ENCODE measurements around the gene SYNE3.

The SYNE3 gene

DNA sequence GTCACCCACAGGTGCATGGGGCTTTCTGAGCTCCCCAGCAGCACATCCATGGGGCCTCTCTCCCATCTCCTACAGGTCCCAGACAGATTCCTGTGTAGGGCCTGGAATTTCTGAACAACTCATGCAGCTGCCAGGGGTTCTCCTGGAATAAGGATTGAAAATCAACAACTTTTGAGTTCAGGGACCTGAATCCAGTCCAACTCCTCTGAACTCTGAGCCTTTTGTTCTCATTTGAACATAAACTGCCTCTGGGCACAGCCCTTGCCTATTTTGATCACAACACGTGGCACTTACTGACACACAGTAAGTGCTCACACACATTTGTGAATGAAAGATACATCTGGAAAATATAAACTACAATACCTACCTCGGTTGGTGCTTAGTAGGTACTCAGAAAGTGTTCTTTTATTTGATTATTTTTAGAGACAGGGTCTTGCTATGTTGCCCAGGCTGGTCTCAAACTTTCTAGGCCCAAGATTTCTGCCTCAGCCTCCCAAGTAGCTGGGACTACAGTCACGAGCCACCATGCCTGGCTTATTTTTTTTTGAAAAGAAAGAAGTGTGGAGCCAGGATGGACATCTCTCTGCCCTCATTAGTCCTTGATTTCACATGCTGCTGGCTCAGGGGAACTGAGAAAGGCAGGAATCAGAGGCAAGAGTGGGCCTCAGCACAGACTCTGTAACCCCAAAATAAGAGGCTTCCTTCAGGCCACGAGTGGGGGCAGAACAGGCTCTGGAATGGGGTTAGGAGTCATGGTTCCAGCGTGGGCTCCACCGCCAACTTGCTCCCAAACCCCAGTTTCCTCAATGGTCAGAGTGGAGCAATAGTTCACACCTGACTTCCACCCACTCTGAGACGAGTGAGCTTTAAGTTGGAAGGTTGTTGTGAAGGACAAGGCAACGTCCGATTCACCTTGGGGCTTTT lies 27.0 kb downstream of the SYNE3 start:
- no peak for DNase-seq (ENCODE audit: low spot score)

DNA sequence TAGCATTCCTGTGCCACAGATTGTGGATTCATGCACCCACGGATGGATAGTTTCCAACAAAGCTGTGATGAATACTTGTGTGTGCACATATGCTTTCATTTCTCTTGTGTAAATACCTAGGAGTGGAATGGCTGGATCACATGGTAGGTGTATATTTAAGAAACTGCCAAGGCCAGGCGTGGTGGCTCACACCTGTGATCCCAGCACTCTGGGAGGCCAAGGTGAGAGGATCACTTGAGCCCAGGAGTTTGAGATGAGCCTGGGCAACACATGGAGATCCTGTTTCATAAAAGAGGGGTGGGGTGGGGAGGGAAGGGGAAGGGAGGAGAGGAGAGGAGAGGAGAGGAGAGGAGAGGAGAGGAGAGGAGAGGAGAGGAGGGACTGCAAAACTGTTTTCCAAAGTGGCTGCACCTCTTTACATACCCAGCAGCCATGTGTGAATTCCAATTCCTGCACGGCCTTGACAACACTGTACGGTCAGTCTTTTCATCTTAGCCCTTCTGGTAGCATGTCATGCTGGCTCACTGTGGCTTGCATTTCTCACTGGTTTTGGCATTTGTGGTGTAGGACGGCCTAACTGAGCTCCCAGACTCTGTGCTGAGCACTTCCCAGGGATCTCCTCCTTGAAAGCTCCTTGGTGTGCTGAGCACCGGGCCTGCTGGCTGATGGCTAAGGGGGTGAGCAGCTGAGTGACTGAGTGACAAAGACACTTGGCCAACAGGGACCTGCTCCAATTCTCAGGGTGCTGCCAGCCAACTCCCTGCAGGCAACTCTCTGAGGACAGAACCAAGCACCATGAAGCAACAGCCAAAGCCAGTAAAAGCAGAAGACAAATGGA lies 27.9 kb downstream of the SYNE3 start:
- DNase-seq (ENCODE audit: low spot score): peak; percentile 44

DNA sequence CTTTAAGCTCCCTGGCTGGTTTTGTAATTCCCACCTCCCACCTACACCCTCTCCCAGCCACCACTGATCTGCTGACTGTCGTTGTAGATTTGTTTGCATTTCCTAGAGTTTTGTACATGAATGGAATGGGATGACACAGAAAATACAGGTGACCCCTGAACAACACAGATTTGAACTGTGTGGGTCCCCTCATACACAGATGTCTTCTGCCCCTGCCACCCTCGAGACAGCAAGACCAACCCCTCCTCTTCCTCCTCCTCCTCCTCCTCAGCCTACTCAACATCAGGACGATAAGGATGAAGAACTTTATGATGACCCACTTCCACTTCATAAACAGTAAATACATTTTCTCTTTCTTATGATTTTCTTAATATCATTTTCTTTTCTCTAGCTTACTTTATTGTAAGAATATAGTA lies 28.8 kb downstream of the SYNE3 start:
- no peak for DNase-seq (ENCODE audit: low spot score)

DNA sequence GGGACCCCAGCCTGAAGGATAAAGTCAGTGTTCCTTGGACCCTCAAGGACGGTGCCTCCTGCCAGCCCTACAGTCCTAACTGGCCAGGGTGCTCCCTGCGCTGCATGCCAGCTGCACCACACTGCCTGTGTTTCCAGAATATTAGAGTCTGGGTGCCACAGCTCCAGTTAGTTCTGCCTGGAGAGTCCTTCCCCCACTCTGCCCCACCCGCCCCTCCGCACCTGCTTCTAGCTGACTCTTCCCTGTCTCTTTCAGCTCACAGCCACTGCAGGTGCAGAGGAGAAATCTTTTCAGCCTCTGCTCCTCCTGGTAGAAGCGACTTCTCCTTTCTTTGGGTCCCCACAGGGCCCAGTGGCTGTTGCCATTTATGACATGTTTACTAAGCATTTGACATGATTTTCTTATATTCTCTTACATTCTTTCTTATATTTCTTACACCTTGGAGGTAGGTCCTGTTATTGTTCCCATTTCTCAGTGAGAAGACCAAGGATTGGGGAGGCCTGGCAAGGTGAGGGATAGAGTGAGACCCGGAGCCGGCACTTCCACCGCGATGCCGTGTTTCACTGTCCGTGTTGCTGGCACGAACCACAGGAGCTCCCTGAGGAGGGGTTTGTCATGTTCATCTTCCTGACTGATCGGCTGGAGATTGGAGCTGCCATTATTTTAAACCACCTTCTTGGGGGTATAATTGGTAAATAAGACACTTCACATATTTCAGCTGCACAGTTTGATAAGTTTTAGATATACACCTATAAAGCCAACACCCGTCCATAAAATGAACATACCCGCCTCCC lies 29.4 kb downstream of the SYNE3 start:
- DNase-seq (ENCODE audit: low spot score): no peak

DNA sequence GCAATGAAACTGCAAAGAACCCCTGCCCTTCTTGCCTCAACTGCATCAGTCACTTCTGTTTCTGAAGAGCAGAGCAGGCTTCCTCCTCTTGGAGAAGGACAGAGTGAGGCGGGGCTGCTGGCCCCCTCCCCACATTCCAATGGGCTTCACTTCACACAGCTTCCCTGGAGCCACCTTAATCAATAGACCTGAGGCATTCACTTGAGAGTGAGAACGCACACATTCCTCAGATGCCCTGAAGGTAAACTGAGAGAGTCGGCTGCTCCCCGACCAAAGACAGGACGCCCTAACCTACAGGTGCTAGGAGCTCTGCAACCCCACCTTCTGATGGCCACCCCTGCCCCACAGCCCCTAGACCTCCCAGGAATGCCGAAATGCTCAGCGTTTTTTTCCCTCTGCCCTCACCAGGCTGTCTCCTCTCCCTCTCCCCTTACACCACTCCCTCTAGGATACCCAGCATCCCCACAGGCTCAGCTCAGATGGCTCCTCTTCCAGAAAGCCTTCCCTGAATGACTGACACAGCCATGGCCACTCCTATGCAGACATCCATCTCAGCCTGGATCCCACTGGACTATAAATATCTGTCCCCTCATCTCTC lies 31.1 kb downstream of the SYNE3 start:
- DNase-seq (ENCODE audit: low spot score): no peak

DNA sequence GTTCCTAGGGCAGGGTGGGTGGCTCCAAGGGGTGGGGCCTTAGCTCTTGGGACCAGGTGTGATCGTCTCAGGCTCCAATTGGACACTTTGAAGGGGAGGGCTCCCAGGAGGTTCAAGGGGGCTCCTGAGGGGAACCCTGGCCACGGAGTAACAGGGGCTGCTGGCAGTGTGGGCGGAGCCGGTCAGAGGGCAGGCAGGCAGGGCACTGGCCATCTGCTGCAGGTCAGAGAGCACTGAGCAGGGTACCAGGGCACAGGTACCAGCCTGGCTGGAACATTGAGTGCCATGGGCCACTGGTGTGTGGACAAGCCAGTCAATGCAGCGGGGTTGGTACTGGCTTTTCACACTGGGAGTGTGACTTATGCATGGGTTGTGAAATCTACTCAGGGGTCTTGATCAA lies 32.2 kb downstream of the SYNE3 start:
- no peak for DNase-seq (ENCODE audit: low spot score)

DNA sequence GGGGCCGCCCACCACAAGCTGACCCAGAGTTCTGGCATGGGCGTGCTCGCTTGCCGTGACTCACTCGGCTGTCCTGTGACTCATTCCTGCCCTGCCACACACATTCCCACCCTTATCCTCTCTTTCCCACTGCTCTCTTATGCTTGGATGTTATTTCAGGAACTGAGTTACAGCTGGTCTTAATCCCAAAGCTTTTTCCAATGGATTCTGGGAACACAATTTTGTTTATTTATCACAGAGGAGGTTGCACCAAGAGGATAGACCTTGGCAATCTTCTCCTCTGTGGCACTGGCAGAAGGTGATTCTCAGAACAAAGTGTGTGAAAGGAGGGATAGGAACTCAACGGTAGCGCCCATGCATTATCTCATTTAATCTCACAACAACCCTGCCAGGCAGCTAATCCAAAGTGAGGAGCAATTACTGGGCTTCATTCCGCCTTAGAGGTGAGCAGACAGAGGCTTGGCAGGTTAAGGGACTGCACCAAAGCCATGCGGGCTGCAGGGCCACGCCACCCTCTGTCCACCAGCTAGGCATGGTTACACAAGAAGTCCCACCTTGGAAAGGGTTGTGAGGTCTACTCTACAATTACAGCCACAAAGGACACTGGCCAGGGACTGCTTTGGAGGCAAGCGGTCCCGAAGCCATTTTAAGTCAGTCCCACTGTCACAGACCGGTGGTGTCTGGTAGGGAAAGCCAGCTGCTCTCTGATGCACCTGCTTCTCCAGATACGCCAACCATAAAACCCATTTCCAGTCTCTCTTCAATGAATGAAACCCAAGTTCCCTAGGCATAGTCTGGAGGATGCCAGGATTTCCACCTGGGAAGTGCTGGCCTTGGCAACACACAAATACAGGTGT lies 32.9 kb downstream of the SYNE3 start:
- peak; percentile 94 for DNase-seq (ENCODE audit: low spot score)

DNA sequence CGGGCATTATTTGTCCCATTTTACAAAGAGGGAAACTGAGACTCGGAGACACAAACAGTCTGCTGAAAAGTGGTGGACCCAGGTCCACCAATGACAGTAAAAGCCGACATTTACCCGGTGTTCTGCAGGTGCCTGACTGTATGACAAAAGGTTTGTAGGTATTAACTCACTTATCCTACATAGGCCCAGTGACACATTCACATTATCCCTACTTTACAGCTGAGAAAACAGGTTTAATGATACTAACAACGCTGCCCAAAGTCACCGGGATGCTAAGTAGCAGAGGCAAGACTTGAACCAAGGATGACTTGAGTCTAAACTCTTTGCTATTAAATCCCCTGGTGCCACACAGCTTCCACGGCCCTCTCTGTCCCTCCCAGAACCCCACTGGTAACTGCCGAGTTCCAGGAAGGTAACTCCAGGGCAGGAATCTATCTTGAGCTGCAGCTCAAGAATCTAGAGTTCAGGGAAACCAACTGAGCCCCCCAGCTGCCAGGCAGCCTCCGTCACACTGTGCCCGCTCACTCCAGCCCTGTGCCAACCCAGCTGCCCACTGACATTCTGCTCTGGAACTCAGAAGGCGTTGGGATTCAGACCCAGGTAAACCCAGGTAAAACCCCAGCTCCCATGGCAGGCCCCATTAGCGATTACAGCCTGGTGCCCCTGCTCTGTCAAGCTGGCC lies 33.7 kb downstream of the SYNE3 start:
- DNase-seq (ENCODE audit: low spot score): no peak

DNA sequence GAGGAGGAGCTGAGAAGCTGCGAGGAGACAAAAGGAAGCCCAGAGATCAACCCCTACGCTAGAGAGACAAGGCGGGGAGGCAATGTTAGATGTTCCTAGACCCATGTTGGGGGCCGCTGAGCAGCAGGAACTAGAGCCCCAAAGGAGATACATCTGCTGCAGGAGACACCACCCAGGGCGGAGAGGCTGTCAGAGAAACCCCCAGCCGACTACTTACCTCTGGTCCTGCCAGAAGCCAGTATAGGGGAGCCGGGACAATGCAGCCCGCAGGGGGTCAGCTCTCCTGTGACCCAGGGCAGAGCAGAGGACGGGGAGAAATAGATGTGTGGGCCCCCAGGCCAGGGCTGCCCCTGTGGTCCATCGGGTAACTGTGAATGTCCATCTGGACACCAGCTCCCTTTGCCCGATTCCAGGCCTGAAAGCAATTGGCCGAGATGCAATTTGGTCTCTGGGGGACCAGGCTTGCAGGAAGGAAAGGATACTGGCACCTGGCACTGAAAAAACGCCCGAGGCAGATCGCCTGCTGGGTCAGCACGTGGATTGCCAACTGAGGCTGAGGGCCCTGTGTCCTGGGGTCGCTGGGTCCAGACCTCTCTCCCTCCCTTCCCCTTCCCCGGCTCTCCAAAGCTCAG lies 34.9 kb downstream of the SYNE3 start:
- no peak for DNase-seq (ENCODE audit: low spot score)

DNA sequence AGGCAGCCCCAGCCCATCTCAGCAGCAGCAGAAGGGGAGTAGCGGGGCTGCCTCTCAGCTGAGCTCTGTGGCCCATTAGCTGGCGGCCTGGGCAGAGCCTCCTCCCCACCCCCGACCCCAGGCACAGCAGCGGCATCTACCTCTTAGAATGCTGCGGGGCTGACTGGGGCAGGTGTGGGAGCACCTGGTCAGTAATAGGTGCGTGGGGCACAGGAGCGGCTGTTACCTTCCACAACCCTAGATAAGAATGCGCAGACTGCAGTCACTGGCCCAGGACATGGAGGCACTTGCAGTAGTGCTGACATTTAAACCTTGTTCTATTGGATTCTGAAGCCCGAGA lies 35.6 kb downstream of the SYNE3 start:
- no peak for DNase-seq (ENCODE audit: low spot score)

DNA sequence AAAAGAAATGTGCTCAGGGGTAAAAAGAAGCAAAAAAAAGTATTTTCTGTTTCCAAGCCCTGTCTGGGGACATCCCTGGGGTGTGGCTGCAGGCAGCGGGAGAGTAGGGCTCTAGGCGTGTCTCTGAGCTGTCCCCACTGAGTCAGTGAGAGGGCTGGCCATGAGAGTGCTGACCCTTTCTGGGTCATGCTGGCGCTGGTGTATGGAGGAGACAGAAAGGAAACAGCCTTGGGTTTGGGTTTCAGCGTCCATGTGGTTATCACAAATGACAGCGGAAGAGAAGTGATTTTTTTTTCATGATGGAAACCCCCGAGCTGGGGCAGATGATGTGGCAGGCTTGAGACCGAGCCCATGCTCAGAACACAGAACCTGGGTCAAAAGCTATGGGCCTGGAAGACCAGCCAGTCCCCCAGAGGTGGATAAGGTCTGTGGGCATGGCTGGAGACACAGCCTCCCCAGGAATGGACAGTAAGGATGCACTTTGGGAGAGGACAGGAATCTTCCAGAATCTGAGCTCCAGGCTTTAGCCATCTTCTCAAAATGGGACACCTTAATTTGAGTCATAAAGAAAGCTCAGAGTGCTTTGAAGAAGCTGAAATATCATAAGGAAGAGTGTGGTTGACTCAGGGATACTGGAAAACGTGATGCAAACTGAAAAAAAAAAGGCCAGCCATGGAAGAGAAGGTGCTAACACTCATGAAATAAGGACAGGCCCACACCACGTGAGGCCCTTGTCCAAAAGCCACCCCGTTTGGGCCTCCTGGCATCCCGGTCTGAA lies 36.2 kb downstream of the SYNE3 start:
- DNase-seq (ENCODE audit: low spot score): peak; percentile 83

DNA sequence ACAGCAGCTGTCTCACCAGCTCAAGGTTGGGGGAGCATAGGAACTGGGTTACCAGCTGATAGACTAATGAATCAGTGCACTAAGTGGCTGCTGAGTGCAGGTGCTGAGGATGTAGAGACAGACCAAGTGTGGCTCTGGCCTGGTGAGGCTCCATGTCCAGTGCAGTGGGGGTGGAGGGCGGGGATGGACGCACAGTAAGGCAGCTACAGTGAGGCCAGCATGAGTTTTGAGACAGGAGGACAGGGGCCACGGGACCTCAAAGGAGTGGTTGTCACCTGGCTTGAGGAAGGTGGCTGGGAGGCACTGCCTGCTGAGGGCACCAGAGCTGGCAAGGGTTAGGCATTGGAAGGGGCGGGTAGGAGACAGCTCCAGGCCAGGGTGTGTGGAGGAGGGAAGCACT lies 37.0 kb downstream of the SYNE3 start:
- no peak for DNase-seq (ENCODE audit: low spot score)

DNA sequence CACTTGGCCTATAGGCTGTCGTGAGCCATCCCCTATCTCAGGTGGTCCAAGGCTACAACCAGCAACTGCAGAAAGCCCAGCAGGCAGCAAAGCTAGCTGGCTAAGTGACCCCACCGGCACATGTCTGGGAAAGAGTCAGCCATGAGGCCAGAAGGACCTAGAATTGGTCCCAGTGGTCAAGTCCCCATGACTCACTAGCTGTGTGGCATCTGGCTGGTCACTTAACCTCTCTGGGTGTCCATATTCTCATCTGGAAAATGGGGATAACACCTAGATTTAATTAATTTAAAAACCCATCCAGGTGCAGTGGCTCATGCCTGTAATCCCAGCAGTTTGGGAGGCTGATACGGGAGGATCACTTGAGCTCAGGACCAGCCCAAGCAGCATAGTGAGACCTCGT lies 37.6 kb downstream of the SYNE3 start:
- no peak for DNase-seq (ENCODE audit: low spot score)

DNA sequence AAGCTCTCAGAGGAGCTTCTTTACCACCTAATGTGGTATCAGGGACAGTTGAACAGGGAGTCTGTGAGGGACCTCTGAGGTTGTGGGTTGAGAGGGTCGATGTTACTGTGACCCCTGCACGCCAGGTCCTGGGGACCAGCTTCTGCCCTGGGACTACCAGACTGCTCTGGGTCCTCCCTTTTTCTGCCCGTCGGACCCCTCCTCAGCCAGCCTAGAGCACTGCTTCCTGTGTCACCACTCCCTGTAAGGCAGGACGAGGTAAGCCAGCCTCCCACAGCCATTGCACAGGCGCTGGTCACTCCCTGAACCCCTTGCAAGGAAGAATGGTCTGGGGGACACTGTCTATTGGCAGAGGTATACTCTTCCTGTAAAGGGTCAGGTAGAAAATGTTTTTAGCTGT lies 38.1 kb downstream of the SYNE3 start:
- no peak for DNase-seq (ENCODE audit: low spot score)

DNA sequence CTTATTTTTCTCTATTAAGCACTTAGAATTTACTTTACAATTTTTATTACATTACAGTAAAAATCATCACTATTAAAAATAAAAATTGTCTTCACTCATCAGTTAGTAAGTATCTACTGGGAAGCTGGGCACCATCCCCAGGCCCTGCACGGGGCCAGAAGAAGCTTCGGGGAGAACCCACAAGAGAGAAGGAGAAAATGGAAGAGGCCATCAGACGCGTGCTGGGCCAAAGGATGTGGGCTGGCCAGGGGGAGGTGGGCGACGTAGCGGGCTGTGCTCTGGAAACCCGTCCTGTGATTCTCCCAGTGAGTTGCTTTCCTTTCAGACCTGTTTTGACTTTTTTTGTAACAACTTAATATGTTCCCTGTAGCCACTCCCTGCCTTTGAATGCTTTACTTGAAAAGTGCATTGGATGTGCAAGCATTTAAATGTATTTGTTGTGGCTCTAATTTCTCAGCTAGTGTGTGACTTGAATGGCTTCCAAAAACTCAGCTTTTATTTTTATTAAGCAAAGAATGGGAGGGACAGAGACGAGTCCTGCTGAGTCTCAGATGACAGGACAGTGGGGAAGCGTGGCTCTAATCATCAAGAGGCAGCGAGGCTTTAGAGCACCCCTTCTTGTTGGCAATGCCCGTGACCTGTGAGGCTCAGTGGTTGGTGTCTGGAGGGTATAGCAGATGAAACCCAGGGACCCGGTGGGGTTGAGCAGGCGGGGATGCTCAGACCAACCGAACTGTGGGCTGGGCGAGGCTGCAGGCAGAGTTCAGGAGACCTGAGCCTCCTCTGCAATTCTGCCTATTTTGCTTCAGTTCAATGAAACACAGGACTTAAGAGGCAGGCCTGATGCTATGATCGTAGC lies 38.8 kb downstream of the SYNE3 start:
- DNase-seq (ENCODE audit: low spot score): no peak

DNA sequence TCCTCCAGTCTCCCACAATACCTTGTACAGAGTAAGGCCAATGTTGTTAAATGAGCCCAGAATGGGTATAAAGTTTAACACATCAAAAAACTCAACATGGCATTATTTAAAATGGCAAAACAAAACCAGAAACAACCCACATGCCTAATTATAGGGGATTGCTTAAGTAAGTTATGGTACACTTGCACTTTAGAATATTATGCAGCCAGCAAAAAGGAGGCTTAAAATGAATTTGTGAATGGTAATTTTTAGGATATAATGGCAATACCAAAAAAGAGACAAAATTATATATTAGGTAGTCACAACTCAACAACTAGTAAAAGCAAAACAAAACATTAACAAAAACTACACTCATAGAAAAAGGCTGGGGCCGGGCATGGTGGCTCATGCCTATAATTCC lies 39.7 kb downstream of the SYNE3 start:
- no peak for DNase-seq (ENCODE audit: low spot score)

DNA sequence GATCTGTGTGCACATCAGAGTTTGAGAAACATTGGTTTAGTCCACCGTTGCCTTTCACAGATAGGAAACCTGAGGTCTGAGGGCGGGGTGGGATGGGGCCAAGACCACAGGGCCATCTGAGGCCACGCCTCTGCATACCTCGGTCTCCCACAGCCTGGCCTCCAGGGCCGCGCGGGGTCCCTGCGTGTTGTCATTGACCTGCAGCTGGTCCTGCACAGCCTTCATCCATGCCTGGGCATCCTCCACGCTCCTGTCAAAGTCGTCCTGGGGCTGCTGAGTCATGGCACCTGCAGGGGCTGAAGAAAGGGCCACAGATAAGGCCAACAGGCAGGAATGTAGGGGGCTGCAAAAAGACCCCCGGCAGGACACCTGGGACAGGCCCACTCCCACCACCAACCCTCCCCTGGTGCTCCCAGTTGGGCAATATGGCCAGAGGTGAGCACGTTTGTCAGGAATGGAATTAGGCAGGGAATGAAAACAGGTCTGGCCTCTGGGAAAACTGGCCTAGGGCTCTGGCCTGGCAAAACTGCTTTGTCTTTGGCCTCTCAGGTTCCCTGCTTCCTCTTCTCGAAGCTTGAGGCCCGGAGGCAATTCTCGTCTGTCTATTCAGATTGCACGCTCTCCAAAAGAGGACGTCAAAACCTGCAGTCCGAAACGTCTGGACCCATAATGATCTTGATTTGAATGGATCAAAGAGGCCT lies 40.8 kb downstream of the SYNE3 start:
- no peak for DNase-seq (ENCODE audit: low spot score)

DNA sequence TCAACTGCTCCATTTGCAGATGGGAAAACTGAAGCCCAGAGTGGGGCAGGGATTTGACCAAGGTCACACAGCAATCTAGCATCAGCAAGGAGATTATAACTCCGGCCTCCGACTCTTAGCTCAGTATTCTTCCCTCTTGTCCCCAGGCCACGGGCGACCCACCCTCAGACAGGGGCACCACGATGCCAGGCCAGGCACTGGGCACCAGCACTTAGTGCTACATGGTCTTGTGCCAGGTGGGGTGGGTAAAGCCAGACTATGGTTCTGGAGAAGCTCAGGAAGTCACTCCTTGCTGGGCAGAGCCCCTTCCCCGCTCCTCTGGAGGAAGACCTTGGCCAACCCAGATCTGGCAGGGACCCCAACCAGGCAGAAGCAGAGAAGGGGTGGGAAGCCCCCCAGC lies 41.5 kb downstream of the SYNE3 start:
- no peak for DNase-seq (ENCODE audit: low spot score)
